DND-41 (cell line): ENCODE results near the gene PSMB1.

Experiments used
- EZH2 ChIP-seq: IDR thresholded peaks from 3 replicates; pipeline ENCODE4 v1.6.1; 2012; ENCODE audit warnings: borderline replicate concordance, low read depth, mild to moderate bottlenecking, moderate library complexity, low read length, inconsistent platforms; ENCODE audit not compliant: severe bottlenecking
- TF ChIP-seq, protein P1 (sequence below): IDR thresholded peaks from 2 replicates; pipeline ENCODE4 v1.5.1; 2012; ENCODE audit warnings: borderline replicate concordance, low read length, moderate library complexity, mild to moderate bottlenecking; ENCODE audit not compliant: poor library complexity, severe bottlenecking; ENCODE audit errors: extremely low read depth

DNA sequence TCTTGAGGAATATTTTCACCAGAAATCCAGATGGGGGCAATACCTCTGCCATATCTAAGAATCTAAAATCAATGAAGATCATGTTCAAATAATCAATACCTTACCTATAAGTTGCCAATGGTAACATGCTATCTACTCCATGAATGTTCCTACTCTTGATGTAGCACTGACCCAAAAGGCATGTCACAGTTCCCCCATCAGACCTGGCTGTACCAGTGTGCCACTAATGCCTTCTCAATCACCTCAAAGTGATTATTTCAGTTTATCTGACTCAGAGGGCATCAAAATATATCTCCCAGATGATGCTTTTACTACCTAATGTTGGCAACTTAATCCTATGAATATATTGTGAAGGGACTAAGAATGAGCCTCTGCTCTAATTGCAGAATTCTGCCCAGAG is 25.8 kb upstream of the PSMB1 start:
- TF ChIP-seq, protein P1, sequence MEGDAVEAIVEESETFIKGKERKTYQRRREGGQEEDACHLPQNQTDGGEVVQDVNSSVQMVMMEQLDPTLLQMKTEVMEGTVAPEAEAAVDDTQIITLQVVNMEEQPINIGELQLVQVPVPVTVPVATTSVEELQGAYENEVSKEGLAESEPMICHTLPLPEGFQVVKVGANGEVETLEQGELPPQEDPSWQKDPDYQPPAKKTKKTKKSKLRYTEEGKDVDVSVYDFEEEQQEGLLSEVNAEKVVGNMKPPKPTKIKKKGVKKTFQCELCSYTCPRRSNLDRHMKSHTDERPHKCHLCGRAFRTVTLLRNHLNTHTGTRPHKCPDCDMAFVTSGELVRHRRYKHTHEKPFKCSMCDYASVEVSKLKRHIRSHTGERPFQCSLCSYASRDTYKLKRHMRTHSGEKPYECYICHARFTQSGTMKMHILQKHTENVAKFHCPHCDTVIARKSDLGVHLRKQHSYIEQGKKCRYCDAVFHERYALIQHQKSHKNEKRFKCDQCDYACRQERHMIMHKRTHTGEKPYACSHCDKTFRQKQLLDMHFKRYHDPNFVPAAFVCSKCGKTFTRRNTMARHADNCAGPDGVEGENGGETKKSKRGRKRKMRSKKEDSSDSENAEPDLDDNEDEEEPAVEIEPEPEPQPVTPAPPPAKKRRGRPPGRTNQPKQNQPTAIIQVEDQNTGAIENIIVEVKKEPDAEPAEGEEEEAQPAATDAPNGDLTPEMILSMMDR: no peak
- TF ChIP-seq EZH2: no peak
